Stomach (tissue), 9 donors: ENCODE results near the gene CEP295NL. TPM values are rescaled to one million over a fixed set of nuclear protein-coding genes. Genes with fewer than 3 reads are reported as not detected.
"Not testable (repeated sequence)": the region's sequence is repeated elsewhere in the genome, so short reads cannot be mapped to it uniquely, and the experiment has no call there.

Source experiments
- DNase-seq, 2 donors: peaks; one replicate each; pipeline versions ENCODE4 v3.0.0 to v3.0.0-alpha.2; 2013 to 2019
- H3K27ac ChIP-seq, 5 donors: fragments of 200-600 bp in 4 of 5; sonication (generic) in 4 of 5; one replicate each; pipeline ENCODE4 v1.5.1; 2013 to 2019; ENCODE audit warnings: mild to moderate bottlenecking in 1 of 5, moderate library complexity in 1 of 5
- H3K27me3 ChIP-seq, 3 donors: fragments of 200-600 bp; sonication (generic); one replicate each; pipeline ENCODE4 v1.5.1; 2017 to 2019; ENCODE audit warnings: mixed run types in 1 of 3
- H3K36me3 ChIP-seq, 4 donors: fragments of 200-600 bp; sonication (generic); 1 replicate in 3 of 4; 2 replicates in 1 of 4; pipeline ENCODE4 v1.5.1; 2016 to 2019
- H3K4me1 ChIP-seq, 4 donors: fragments of 200-600 bp; sonication (generic); one replicate each; pipeline ENCODE4 v1.5.1; 2016 to 2019
- H3K4me3 ChIP-seq, 4 donors: fragments of 200-600 bp; sonication (generic) in 3 of 4; one replicate each; pipeline ENCODE4 v1.5.1; 2016 to 2019; ENCODE audit warnings: mild to moderate bottlenecking in 1 of 4
- H3K9me3 ChIP-seq, 4 donors: fragments of 200-600 bp; sonication (generic); one replicate each; pipeline ENCODE4 v1.5.1; 2016 to 2019
- CTCF ChIP-seq, 7 experiments: fragments of 450-650 bp in 4 of 7; fragments of 200-600 bp in 3 of 7; sonication (generic) in 3 of 7; IDR thresholded peaks; one replicate each; pipeline ENCODE4 v1.5.1; 2016 to 2019; ENCODE audit warnings: antibody characterized with exemption in 7 of 7, control low read depth in 2 of 7, mild to moderate bottlenecking in 1 of 7
- EP300 ChIP-seq: sonication (generic); formaldehyde crosslinking; IDR thresholded peaks from one replicate; pipeline ENCODE4 v1.6.1; 2017; ENCODE audit warnings: antibody characterized with exemption
- POLR2A ChIP-seq, 4 donors: fragments of 450-650 bp; IDR thresholded peaks; one replicate each; pipeline ENCODE4 v1.6.1; 2016; ENCODE audit warnings: antibody characterized with exemption in 4 of 4, control low read depth in 2 of 4, mild to moderate bottlenecking in 1 of 4, moderate library complexity in 1 of 4
- POLR2AphosphoS5 ChIP-seq, 3 donors: sonication (generic); formaldehyde crosslinking; IDR thresholded peaks; one replicate each; pipeline ENCODE4 v1.6.1; 2016; ENCODE audit warnings: antibody characterized with exemption in 3 of 3
- WGBS, 5 donors: extraction: QIAGEN DNeasy Blood & Tissue Kit in 3 of 5; methylation state at CpG; one replicate each; pipeline versions ENCODE4 v1.1.5 to v1.1.7; 2013 to 2018; 5-methylcytosine and 5-hydroxymethylcytosine counted together
- intact Hi-C: fragments of 100-400 bp; cut with DNase I; formaldehyde crosslinking; loops from one replicate; pipeline ENCODE4 v1.15.1; 2023; ENCODE audit warnings: low total_unique reads
- polyA plus RNA-seq, 3 donors: library from polyadenylated mRNA; stranded (reverse); fragments of 200-250 nt; gene quantifications; one replicate each; pipeline ENCODE4 v1.2.3, GENCODE V29; 2013
- total RNA-seq, 5 donors: library from RNA; depleted of rRNA; stranded (reverse); fragments of >200 nt; gene quantifications; one replicate each; pipeline versions ENCODE4 v1.1.0 to v1.2.3, GENCODE V29; 2014 to 2016
- donor health status: healthy with polysubstance abuse.
- donor health status: Bipolar disorder and iron deficiency.
- donor health status: healthy.

The CEP295NL gene
- total and polyA plus RNA-seq, 8 donors, result 0.31 to 23.9 (median 5.8) TPM; not detected in 1

- H3K4me1 ChIP-seq, result peaks cover 0 to 68% (median 42%) of the 10 kb centered on the region in 4 donors
- peak overlapping the region in 2 of 5 donors; percentile 34 to 42 for H3K27ac ChIP-seq
- DNase-seq, result no peak
- no peak for TF ChIP-seq POLR2AphosphoS5 (IDR thresholded peaks at IDR 0.05)
- no peak for TF ChIP-seq POLR2A (IDR thresholded peaks at IDR 0.05)
- intact Hi-C loops, result no loop called here
- no peaks in the 10 kb centered on the region for H3K27me3 ChIP-seq
- 62 to 93% (median 83%) methylated on average over 7 of the region's 7 CpGs for WGBS, 5 donors
- peaks cover 1 to 40% (median 10%) of the 10 kb centered on the region in 4 donors for H3K36me3 ChIP-seq
- no peak overlapping the region for H3K4me3 ChIP-seq
- no peaks in the 10 kb centered on the region for H3K9me3 ChIP-seq
Observed at GRCh38 chr17:78905541-78905940, 2.5 kb upstream of the CEP295NL start.

- peaks cover 3 to 42% (median 11%) of the 10 kb centered on the region in 4 donors for H3K36me3 ChIP-seq
- no peak overlapping the region for H3K4me3 ChIP-seq
- H3K27me3 ChIP-seq, result no peaks in the 10 kb centered on the region
- no peaks in the 10 kb centered on the region for H3K9me3 ChIP-seq
- intact Hi-C loops, result no loop called here
- no peak for DNase-seq
- peaks cover 0 to 66% (median 42%) of the 10 kb centered on the region in 4 donors for H3K4me1 ChIP-seq
- TF ChIP-seq CTCF (IDR thresholded peaks at IDR 0.05), result no peak
- peak overlapping the region in 2 of 5 donors; percentile 34 to 42 for H3K27ac ChIP-seq
- 80 to 84% (median 82%) methylated on average over 6 of the region's 6 CpGs for WGBS, 5 donors
Observed at GRCh38 chr17:78905116-78905515, 2.1 kb upstream of the CEP295NL start.

GRCh38 chr17:78904371-78904770 lies 1.4 kb upstream of the CEP295NL start:
- intact Hi-C loops, result no loop called here
- no peaks in the 10 kb centered on the region for H3K27me3 ChIP-seq
- no peaks in the 10 kb centered on the region for H3K9me3 ChIP-seq
- no peak overlapping the region for H3K4me3 ChIP-seq
- WGBS, 5 donors, result 70 to 82% (median 79%) methylated on average over 9 of the region's 9 CpGs
- TF ChIP-seq EP300 (no peak), CTCF (IDR thresholded peaks at IDR 0.05) (no peak), POLR2A (IDR thresholded peaks at IDR 0.05) (no peak), POLR2AphosphoS5 (IDR thresholded peaks at IDR 0.05) (no peak)
- peaks cover 3 to 38% (median 11%) of the 10 kb centered on the region in 4 donors for H3K36me3 ChIP-seq
- H3K27ac ChIP-seq, result peak overlapping the region in 2 of 5 donors; percentile 5 to 13
- peaks cover 6 to 66% (median 45%) of the 10 kb centered on the region in 4 donors for H3K4me1 ChIP-seq
- DNase-seq, result no peak

GRCh38 chr17:78902231-78902630 lies 770 bp downstream of the CEP295NL start:
- H3K27ac ChIP-seq, DNase-seq, H3K9me3 ChIP-seq, H3K27me3 ChIP-seq, intact Hi-C loops, H3K4me3 ChIP-seq: not testable (repeated sequence)
- 91 to 97% (median 94%) methylated on average over 5 to 8 of the region's 8 CpGs for WGBS, 5 donors
- Histone ChIP-seq H3K36me3 (peaks cover 3 to 40% (median 11%) of the 10 kb centered on the region in 4 donors), H3K4me1 (peaks cover 9 to 73% (median 52%) of the 10 kb centered on the region in 4 donors)

GRCh38 chr17:78901806-78902205 lies 1.2 kb downstream of the CEP295NL start:
- intact Hi-C loops, result no loop called here
- no peak for DNase-seq
- TF ChIP-seq POLR2AphosphoS5 (IDR thresholded peaks at IDR 0.05) (no peak), EP300 (no peak), POLR2A (IDR thresholded peaks at IDR 0.05) (no peak), CTCF (IDR thresholded peaks at IDR 0.05) (no peak)
- peaks cover 9 to 76% (median 55%) of the 10 kb centered on the region in 4 donors for H3K4me1 ChIP-seq
- H3K36me3 ChIP-seq, result peaks cover 3 to 40% (median 11%) of the 10 kb centered on the region in 4 donors
- 92 to 99% (median 94%) methylated on average over 10 of the region's 10 CpGs for WGBS, 5 donors
- no peaks in the 10 kb centered on the region for H3K27me3 ChIP-seq
- no peak overlapping the region for H3K4me3 ChIP-seq
- no peaks in the 10 kb centered on the region for H3K9me3 ChIP-seq
- no peak overlapping the region for H3K27ac ChIP-seq
